Fibroblast of skin of scalp (primary cell): ENCODE measurements around the gene ZNF280D. TPM values are rescaled to one million over a fixed set of nuclear protein-coding genes. Genes with fewer than 3 reads are reported as not detected.
"Not testable (repeated sequence)": the region's sequence is repeated elsewhere in the genome, so short reads cannot be mapped to it uniquely, and the experiment has no call there.

Experiments
- DNase-seq: peaks from one replicate; pipeline ENCODE4 v3.0.0-alpha.2; 2013
- polyA plus RNA-seq, 2 experiments: library from polyadenylated mRNA; unstranded; fragments of 120-200 nt; gene quantifications; one replicate each; pipeline ENCODE4 v1.2.1, GENCODE V29; 2013; ENCODE audit not compliant: insufficient read length in 2 of 2

ZNF280D gene, protein sequence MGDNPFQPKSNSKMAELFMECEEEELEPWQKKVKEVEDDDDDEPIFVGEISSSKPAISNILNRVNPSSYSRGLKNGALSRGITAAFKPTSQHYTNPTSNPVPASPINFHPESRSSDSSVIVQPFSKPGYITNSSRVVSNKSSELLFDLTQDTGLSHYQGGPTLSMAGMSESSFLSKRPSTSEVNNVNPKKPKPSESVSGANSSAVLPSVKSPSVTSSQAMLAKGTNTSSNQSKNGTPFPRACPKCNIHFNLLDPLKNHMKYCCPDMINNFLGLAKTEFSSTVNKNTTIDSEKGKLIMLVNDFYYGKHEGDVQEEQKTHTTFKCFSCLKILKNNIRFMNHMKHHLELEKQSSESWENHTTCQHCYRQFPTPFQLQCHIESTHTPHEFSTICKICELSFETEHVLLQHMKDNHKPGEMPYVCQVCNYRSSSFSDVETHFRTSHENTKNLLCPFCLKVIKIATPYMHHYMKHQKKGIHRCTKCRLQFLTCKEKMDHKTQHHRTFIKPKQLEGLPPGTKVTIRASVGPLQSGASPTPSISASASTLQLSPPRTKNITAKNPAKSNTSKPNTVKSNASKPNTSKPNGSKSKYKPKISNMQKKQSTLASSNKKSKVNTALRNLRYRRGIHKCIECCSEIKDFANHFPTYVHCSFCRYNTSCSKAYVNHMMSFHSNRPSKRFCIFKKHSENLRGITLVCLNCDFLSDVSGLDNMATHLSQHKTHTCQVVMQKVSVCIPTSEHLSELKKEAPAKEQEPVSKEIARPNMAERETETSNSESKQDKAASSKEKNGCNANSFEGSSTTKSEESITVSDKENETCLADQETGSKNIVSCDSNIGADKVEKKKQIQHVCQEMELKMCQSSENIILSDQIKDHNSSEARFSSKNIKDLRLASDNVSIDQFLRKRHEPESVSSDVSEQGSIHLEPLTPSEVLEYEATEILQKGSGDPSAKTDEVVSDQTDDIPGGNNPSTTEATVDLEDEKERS
- 24.3 TPM for polyA plus RNA-seq (2013, experiment 1 of 2; ENCODE audit: insufficient read length)
- 24.4 TPM for polyA plus RNA-seq (2013, experiment 2 of 2; ENCODE audit: insufficient read length)

- peak; percentile 95 for DNase-seq
Observed at GRCh38 chr15:56733136-56734012, at the start of gene ZNF280D. TSS of gene ZNF280D (minus strand) at chr15:56733509. CDS start at chr15:56707109, 26,400 bp downstream.

DNA sequence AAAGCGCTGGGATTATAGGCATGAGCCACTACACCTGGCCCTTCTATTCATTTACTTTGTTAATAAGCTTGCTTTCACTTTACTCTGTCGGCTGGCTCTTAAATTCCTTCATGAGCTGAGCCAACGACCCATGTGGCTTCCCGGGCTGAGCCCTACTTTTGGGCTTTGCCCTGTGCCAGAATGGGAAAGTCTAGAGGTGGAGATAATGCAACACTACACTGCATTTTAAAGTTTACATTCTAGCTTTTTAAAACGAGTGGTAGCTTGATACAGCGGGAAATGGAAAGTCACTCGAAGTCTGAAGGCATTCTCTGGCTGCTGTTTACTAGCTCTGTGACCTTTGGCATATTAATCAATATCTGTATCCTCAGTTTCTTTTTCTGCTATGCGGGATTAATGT is 49.0 kb upstream of the ZNF280D start:
- DNase-seq, result no peak

DNA sequence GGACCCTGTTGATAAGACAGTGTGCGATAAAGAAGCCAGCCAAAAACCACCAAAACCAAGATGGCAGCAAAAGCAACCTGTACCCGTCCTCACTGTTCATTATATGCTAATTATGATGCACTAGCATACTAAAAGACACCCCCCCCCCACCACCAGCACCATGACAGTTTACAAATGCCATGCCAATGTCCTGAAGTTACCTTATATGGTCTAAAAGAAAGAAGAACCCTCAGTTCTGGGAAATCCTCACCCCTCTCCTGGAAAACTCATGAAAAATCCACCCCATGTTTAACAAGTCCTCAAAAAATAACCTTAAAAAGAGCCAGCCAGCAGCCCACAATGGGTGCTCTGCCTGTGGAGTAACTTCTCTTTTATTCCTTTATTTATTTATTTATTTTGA is 48.4 kb upstream of the ZNF280D start:
- DNase-seq, result no peak

DNA sequence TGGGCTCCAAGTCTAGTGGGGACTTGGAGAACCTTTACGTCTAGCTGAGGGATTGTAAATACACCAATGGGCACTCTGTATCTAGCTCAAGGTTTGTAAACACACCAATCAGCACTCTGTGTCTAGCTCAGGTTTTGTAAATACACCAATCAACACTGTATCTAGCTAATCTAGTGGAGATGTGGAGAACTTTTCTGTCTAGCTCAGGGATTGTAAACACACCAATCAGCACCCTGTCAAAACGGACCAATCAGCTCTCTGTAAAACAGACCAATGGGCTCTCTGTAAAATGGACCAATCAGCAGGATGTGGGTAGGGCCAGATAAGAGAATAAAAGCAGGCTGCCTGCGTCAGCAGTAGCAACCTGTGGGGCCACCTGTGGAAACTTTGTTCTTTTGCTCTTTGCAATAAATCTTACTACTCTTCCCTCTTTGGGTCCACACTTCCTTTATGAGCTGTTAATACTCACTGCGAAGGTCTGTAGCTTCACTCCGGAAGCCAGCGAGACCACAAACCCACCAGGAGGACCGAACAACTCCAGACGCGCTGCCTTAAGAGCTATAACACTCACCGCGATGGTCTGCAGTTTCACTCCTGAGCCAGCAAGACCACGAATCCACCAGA is 46.9 kb upstream of the ZNF280D start:
- not testable (repeated sequence) for DNase-seq

GRCh38 chr15:56779449-56779848 is 46.1 kb upstream of the ZNF280D start:
- not testable (repeated sequence) for DNase-seq

DNA sequence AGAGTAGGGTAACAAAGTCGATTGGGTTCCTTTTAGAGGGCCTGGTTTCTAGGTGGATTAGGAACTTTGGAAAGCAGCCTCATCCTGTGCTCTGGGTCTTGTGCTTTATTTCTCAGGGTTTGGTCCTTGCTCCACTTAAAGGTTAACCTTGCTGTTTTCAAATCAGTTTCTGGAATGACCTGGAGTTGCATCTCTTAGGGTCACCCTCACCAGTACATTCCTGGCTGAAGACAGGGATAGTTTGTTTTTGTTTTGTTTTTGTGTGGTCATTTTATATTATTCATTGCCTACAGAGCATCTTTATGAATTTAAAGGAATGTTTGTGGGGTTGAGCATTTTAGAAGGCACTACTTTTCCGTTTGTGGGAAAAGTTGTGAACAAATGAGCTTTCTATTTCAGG is 45.5 kb upstream of the ZNF280D start:
- DNase-seq, result no peak

DNA sequence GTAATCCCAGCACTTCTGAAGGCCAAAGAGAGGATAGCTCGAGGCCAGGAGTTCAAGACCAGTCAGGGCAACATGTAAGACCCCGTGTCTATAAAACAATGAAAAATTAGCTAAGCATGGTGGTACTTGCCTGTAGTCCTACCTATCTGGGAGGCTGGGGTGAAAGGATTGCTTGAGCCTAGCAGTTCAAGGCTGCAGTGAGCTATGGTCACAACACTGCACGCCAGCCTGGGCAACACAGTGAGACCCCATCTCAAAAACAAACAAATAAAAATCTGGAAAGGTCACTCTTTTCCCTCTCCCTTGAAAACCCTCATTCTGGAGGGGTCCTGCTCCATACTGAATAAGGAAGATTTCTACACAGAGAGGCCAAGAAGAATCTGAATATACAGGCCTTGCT is 43.5 kb upstream of the ZNF280D start:
- no peak for DNase-seq

DNA sequence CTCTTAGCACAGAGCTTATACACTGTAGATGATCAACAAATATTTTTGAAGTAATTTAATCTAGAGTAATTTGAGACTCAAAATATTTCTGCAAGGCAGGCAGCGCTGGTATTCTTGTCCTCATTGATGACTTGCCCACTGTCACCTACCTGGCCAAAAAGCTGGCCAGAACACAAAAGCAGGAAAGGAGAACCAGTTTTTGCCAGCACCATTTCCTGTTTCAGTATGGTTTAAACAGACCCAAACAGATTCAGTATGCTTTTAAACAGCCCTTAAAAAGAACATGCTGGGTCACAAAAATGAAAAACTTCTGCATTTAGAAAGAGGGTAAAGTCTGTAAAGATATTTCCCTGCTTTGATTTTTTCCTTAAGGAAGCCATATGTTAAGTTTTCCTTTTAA is 42.3 kb upstream of the ZNF280D start:
- no peak for DNase-seq

DNA sequence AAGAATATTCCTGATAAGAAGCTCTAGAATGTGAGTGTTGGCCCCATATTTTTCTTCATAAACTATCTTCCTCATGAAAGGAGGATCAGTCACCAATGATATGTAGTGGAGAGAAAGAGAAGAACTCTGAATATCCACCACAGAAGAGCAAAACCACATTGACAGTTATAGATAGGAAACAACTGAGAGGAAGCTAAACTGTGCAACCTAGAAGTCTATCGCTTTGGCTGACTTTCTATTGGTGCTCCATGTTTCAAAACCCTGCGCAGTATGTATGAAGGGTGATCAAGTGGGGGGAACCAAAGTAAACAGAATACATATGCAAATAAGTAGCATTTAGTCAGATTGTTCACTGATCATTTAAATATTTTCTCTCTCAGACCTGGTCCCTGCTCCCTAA is 41.0 kb upstream of the ZNF280D start:
- DNase-seq, result no peak

DNA sequence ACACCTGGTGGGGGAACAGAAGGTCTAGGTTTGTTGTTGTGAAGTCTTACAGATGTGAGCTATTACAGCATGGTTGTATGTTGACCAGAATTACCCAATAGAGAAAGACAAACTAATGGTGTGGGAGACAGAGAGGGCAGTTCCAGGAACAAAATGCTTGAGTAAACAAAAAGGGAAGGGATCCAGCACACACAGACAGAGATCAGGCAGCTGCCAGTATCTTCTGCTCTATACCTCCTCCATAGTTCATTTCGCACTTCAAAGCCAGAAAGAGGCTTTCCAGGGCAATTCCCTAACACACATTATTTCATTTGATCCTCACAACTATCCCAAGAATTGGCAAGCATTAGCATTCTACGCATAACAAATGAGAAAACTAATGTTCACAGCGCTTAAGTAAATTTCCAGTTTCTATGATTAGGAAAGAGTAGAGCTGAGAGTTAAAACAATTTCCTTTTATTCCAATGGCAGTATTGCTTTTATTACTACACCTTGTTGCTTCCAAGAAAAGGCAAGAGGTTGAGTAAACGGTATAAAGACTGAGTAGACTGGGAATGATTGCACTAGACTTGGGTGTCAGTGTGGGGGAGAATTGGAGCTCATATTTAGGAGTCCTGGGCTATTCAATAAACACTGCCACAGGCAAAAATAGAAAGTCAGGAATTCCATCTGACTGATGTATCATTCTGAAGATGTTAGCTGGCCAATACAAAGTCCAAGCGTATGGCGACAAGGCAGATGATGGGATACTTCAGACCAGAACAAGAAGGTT is 39.7 kb upstream of the ZNF280D start:
- peak; percentile 72 for DNase-seq

- no peak for DNase-seq
Observed at GRCh38 chr15:56770173-56770572, 36.9 kb upstream of the ZNF280D start.

GRCh38 chr15:56767315-56767714 is 34.0 kb upstream of the ZNF280D start:
- DNase-seq, result no peak

GRCh38 chr15:56765251-56765650 is 31.9 kb upstream of the ZNF280D start:
- peak; percentile 74 for DNase-seq

- DNase-seq, result no peak
Observed at GRCh38 chr15:56763141-56763895, 30.0 kb upstream of the ZNF280D start.

DNA sequence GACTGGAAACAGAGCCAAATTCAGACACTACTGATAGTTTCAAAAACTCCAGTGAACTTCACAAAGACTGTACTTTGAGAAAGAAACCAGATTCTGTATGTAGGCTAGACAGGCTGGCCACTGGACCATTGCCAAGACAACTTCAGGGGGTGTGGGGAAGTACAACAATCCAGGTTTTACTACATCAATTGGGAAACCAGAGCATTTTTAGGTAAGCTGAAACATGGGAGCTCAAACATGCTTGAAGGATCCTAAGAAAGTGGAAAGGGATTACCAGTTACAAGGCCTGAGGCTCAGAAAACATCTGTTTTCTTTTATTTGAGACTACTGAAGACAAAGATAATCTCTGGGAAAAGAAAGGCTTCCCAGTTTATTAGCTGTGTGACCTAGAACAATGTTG is 26.9 kb upstream of the ZNF280D start:
- peak; percentile 46 for DNase-seq

GRCh38 chr15:56759450-56759845 is 26.1 kb upstream of the ZNF280D start:
- peak; percentile 94 for DNase-seq

DNA sequence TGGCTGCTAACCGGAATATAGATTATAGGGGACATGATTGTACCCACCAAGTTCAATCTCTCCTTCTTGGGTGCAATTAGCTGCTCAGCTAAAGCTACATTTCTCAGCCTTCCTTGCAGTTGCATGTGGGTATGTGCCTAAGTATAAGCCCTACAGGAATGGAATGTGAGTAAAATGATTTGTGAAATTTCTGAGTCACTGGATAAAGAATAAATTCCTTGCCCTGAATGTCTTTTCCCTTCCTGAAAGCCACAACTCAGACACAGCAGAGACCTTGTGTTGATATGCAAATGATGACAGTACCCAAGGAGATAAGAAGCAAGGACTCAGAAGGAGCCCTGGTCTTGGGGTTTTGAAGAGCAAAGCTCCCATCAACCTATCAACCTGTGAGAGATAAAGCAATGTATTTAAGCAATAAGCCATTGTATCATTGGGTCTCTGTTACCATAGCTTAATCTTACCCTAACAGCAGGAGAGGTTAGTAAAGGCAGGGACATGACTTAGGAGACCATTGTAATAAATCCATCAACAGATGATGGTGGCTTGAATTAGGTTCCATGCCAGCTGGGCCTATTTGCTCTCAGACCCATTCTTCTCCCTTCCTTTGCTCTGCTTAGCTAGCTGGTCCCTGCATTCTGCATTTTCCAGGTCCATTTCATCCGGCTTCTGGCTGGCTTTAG is 25.6 kb upstream of the ZNF280D start:
- DNase-seq, result peak; percentile 88

DNA sequence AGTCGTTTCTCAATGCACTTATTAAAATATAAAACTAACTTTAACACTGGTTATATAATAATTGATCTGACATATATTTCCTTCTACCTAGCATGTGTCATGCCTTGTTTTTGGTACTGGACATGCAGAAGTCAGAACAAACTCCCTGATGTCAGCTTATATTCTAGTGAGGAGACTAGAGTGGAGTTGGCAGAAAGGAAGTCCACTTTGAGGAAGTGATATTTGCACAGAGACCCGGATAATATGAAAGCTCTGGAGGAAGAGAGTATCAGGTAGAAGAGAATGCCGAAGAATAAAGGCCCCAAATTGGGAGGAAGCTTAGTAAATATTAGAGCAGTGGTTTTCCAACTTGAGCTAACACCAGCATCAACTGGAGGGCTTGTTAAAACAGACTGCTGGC is 24.6 kb upstream of the ZNF280D start:
- no peak for DNase-seq

DNA sequence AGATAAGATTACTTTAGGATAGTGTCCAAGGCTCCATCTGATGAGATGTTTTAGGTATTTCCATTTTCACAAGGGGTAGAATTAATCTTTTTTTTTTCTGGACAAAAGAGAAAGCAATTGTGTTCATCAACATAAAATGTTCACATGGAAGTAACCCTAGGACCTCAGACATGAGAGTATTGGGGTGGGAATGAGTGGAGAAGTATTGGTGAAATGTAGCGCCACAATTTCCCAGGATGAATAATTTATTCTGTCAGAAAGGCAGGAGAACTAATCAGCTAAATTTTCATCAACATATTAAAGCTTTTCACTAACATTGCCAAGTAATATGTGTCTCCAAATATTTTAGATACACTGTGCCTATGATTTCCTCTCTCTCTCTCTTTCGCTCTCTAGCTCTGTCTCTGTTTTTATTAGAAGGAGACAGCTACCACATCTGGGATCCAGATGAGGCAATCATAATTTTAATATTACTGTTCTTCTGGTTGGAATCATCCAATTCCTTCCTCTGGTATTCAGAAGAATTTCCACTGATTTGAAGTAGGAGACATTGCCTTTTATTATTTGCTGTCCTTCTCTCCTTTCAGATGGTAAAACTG is 21.6 kb upstream of the ZNF280D start:
- DNase-seq, result peak; percentile 68
